NCI-H345 treated with DMSO at 0.1 percent for 48 hours (cell line): ENCODE results near the gene SPATA20.

ENCODE experiments used
- DNase-seq: peaks from one replicate; lab custom pipeline; 2025; ENCODE audit not compliant: unreplicated experiment; lab: John Stamatoyannopoulos, UW

Gene SPATA20

GRCh38 chr17:50547035-50547735, at the start of gene SPATA20:
Gene SPATA20 (plus strand): TSS chr17:50547174. CDS start chr17:50547209, 35 bp downstream.
- peak; percentile 66 for DNase-seq

GRCh38 chr17:50498021-50498874, 48.7 kb upstream of the SPATA20 start:
- no peak for DNase-seq

GRCh38 chr17:50499270-50499669, 47.7 kb upstream of the SPATA20 start:
- no peak for DNase-seq

DNA sequence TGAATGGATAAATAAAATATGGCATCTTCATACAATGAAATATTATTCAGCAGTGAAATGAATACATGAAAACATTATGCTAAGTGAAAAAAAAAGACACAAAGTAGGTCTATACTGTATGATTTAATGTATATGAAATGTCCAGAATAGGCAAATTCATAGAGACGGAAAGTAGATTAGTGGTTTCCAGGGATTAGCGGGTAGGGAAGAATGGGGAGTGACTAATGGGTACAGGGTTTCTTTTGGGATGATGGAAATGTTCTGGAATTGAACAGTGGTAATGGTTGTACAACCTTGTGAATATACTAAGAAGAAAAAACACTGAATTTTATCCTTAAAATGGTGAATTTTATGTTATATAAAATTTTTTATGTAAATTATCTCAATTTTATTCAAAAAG, 47.3 kb upstream of the SPATA20 start:
- DNase-seq, result no peak

- DNase-seq, result no peak
Observed at GRCh38 chr17:50501054-50501453, 45.9 kb upstream of the SPATA20 start.

DNA sequence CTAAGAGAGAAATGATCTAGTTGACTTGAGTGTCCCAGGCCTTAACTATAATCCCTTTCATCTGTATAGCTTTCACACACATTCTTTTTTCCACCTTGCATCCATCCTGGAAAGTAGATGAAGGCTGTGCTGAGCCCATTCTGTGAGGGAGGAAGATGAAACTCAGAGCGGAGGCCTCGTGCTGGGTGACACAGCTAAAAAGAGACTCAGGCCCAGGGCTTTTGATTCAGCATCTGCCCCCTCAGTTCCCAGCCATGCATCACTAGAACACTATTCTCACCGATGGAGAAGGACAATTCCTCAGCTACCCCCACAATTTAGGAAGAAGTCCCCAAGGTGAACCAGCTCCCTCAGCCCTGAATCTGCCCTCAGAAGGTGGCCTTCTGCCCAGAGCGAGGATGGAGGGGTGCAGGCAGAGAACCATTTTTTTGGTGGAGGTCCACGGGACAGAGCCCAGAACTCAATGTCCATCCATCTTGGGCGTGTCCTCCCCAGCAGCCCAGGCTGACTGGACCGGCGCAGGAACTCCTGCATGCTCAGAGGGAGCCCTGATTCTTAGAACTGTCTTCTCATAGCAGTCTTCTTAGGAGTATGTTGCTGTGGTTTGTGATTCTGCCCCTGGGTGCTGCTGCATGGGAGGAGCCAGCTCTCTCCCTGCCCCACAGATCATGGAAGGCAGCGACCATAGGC, 44.5 kb upstream of the SPATA20 start:
- DNase-seq, result no peak

GRCh38 chr17:50505591-50506130, 41.3 kb upstream of the SPATA20 start:
- no peak for DNase-seq

- DNase-seq, result no peak
Observed at GRCh38 chr17:50506298-50506697, 40.7 kb upstream of the SPATA20 start.

GRCh38 chr17:50507871-50508572, 39.0 kb upstream of the SPATA20 start, which contains the start of gene MYCBPAP:
Gene MYCBPAP (plus strand): TSS chr17:50508439. CDS start chr17:50508675, 236 bp downstream.
- no peak for DNase-seq

DNA sequence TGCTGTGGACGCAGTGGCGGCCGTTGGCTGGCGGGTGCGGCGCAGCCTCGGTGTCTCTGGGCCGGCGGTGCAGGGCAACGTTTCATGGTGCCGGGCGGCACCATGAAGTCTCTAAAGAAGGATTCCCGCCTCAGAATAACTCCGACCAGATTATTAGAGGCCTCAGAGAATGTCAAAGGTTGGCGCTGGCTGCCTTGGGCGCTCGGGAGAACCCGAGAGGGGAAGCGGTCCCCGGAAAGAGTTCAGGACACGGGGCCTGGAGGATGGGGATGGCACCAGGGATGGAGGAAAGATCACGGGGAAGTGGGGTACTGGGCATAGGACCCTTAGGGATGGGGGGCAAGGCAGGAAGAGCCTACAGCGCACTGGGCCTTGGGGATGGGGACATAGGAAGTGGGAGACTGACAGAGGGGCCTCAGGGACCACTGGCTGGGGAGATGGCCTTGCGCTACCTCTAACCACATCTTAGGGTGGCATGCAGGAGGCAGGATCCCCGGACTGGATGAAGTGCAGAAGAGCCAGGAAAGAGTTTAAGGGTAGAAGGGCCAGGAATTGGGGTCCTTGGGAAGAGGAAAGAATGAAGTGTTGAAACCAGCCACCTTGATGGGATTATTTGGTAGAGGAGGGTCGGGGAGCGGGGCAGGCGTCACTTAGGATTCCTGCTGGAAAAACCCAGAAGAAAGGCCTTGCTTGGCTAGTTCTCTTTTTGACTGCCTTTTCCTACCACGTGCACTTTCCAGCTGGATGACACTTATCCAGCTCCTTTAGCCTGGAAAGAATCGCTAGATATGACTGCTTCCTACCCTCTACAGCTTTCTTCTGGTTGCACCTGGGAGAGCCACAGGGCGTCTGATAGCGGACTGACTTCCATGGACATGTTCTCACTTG, 38.2 kb upstream of the SPATA20 start:
- DNase-seq, result no peak

DNA sequence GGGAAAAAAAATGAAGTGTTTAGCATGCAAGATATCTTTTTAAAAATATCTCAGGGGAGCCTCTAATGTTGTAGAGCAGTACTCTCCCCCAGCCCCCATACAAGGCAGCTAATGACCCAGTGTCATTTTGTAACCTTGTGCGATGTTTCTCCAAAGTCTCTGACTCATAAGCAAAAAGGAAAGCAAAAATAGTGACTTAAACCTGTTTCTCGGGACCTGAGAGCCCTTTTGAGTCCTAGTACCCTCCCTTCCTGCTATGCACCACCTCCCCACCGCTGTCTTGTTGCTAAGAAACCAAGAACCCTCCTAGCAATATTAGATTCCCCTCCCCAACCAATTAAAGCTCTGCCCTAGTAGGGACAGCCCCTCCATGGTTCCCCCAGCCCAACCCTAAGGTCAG, 35.9 kb upstream of the SPATA20 start:
- no peak for DNase-seq

DNA sequence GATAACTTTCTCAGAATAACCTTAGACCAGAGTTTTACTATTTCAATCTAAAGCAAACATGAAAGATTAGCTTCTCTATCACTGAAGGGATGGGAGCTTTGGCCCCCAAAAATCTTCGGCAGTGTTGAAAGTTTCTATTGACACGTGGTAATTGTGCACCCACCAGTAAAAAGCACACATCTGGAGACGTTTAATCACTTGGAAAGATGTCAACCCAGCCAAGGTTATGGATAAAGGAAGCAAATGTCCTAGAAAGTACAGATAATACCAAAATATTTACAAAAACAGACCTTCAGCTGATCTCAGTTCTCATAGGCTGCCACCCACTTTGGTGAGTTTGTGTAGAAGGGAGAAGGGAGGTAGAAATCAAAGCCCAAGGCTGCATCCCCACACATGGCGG, 33.5 kb upstream of the SPATA20 start:
- DNase-seq, result no peak

DNA sequence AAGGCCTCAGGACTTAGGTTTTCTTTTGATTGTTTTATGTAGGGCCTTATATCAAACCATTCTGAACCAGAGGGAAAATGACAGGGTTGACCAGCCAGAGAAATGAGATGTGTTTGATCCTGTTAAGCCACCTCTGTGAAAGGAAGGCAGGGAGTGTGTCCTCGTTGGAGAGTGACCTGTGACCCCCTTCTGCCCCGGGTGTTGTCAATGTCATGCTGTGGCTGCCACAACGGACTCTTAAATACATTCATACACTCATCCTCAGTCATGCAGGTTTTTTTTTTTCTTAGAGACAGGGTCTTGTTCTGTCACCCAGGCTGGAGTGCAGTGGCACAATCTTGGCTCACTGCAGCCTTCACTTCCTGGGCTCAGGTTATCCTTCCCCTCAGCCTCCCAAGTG, 32.6 kb upstream of the SPATA20 start:
- no peak for DNase-seq

GRCh38 chr17:50514936-50515702, 31.9 kb upstream of the SPATA20 start:
- no peak for DNase-seq

GRCh38 chr17:50517011-50517410, 30.0 kb upstream of the SPATA20 start:
- no peak for DNase-seq

DNA sequence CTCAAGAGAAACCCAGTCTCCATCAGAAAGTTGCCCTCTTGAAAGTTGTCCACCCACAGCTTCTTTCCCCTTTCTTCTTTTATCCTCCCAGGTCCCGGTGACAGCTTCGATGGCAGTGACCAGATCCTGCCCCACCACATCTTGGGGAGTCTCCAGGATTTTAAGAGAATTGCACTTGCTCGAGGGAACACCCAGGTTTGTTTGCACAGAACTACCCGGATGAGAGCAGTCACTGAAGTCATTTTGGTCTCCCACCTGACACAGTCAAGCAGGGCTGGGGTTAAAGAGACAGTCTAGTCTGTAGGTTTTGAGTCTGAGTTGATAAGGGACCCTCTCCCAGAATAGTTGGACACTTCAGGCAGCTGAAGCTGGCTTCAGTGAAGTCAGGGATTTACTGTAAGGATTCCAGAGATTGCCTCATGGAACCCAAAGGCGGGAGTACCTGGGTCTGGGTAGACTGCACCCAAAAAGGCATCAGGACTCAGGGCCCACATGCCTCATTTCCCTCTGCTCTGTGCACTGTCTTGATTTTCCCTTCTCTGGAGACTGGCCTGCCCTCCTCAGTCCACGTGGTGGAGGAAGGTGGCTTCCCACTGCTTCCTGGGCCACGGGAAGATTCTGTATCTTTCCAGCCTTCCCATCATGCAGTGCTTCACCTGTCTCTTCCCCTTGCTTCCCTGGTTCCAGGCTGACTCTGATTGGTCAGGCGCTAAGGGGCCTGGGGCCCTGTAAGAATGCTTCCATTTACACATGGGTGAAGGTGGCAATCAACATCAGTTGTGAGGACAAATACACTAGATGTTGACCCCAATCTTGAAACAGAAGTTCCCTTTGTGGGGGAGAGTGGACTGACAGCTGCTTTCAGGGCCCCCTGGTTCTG, 29.2 kb upstream of the SPATA20 start:
- DNase-seq, result no peak

- no peak for DNase-seq
Observed at GRCh38 chr17:50518384-50519023, 28.5 kb upstream of the SPATA20 start.
